ENCODE measurements around the gene ERO1B.

DNA sequence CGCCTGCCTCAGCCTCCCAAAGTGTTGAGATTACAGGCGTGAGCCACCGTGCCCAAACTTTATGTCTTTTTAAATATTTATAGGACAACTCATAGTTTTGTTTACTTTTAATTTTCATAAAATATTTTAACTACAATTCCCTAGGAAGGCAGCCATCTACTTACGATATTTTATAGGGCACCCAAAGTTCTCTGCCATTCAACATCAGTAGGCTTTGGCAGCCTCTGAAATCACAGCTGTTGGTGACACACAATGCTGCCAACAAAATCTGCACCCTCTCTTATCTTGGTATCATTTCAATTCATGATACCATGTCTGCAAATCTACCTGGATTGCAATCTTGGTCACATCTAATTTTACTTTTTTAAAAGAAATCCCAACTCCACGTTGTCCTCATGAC is 27.1 kb upstream of the ERO1B start:
- TF ChIP-seq CTCF (IDR thresholded peaks at IDR 0.05): no peak
- TF ChIP-seq POLR2A (IDR thresholded peaks at IDR 0.05): no peak
